GM23338 (cell line): ENCODE measurements around the gene ALX3. TPM values are rescaled to one million over a fixed set of nuclear protein-coding genes. Genes with fewer than 3 reads are reported as not detected.
A peak's percentile ranks its signal among the peaks of the same experiment; 100 is the strongest.

Source experiments
- ATAC-seq: fragments of 200-7000 bp; cut with Tn5 transposase; 3 replicates; pipeline ENCODE4 v1.9.1; 2020
- DNase-seq: peaks from one replicate; pipeline ENCODE4 v3.0.0-alpha.2; 2015; ENCODE audit warnings: low spot score
- H2AFZ ChIP-seq: fragments of 200-600 bp; sonication (generic); 2 replicates; pipeline ENCODE4 v1.8.0; 2016; ENCODE audit warnings: antibody characterized with exemption, mild to moderate bottlenecking, moderate library complexity
- H3F3A ChIP-seq: fragments of 200-600 bp; sonication (generic); replicated peaks from 2 replicates; pipeline ENCODE4 v1.8.0; 2017; ENCODE audit warnings: antibody characterized with exemption, mixed run types, low read depth
- H3K27ac ChIP-seq: fragments of 200-600 bp; sonication (generic); 2 replicates; pipeline ENCODE4 v1.6.1; 2016; ENCODE audit warnings: low read depth
- H3K27me3 ChIP-seq: fragments of 200-600 bp; sonication (generic); 2 replicates; pipeline ENCODE4 v1.8.0; 2016; ENCODE audit warnings: mild to moderate bottlenecking, mixed run types, moderate library complexity; ENCODE audit not compliant: insufficient read depth
- H3K36me3 ChIP-seq: fragments of 200-600 bp; sonication (generic); 2 replicates; pipeline ENCODE4 v1.8.0; 2016; ENCODE audit warnings: mild to moderate bottlenecking; ENCODE audit not compliant: insufficient read depth
- H3K4me1 ChIP-seq: fragments of 200-600 bp; sonication (generic); 2 replicates; pipeline ENCODE4 v1.8.0; 2016; ENCODE audit warnings: mild to moderate bottlenecking, moderate library complexity; ENCODE audit not compliant: insufficient read depth
- H3K4me2 ChIP-seq: fragments of 200-600 bp; sonication (generic); 2 replicates; pipeline ENCODE4 v1.7.1; 2017; ENCODE audit warnings: mixed run types
- H3K4me3 ChIP-seq: fragments of 200-600 bp; sonication (generic); 2 replicates; pipeline ENCODE4 v1.6.1; 2016; ENCODE audit warnings: mixed run types
- H3K79me2 ChIP-seq: fragments of 200-600 bp; sonication (generic); replicated peaks from 2 replicates; pipeline ENCODE4 v1.8.0; 2017; ENCODE audit warnings: mild to moderate bottlenecking; ENCODE audit not compliant: insufficient read depth
- H3K9me2 ChIP-seq: fragments of 200-600 bp; sonication (generic); 2 replicates; pipeline ENCODE4 v1.8.0; 2017; ENCODE audit not compliant: insufficient read depth
- H4K20me1 ChIP-seq: fragments of 200-600 bp; sonication (generic); replicated peaks from 2 replicates; pipeline ENCODE4 v1.8.0; 2017; ENCODE audit warnings: mild to moderate bottlenecking; ENCODE audit not compliant: insufficient read depth
- H3K27ac Mint-ChIP-seq: 2 replicates; pipeline ENCODE4 v1.8.0; 2020; ENCODE audit warnings: inconsistent platforms, mild to moderate bottlenecking, moderate library complexity, mixed read lengths
- H3K27me3 Mint-ChIP-seq: 3 replicates; pipeline ENCODE4 v1.8.0; 2022; ENCODE audit warnings: low read depth, mild to moderate bottlenecking, moderate library complexity, mixed read lengths, inconsistent platforms; ENCODE audit not compliant: insufficient read depth, poor library complexity
- H3K36me3 Mint-ChIP-seq: 3 replicates; pipeline ENCODE4 v1.8.0; 2021; ENCODE audit warnings: low read depth, mild to moderate bottlenecking, inconsistent platforms, moderate library complexity, mixed read lengths
- H3K4me1 Mint-ChIP-seq: 3 replicates; pipeline ENCODE4 v1.8.0; 2020; ENCODE audit warnings: mild to moderate bottlenecking, inconsistent platforms, mixed read lengths
- H3K4me3 Mint-ChIP-seq: 3 replicates; pipeline ENCODE4 v1.8.0; 2021; ENCODE audit warnings: moderate library complexity, mild to moderate bottlenecking, inconsistent platforms, mixed read lengths
- H3K9me3 Mint-ChIP-seq: 3 replicates; pipeline ENCODE4 v1.8.0; 2020; ENCODE audit warnings: moderate library complexity, mild to moderate bottlenecking, inconsistent platforms, mixed read lengths
- CTCF ChIP-seq, 2 experiments: fragments of 200-600 bp in 1 of 2; sonication (generic) in 1 of 2; conservative IDR thresholded peaks; 2 replicates each; pipeline versions ENCODE4 v1.5.1 to v1.6.1; 2016 to 2017; ENCODE audit warnings: antibody characterized with exemption in 2 of 2, low read depth in 2 of 2, mild to moderate bottlenecking in 2 of 2, moderate library complexity in 1 of 2
- ETS1 ChIP-seq: IDR thresholded peaks from 2 replicates; pipeline ENCODE4 v1.6.1; 2016; ENCODE audit warnings: antibody characterized with exemption
- JUNB ChIP-seq: IDR thresholded peaks from one replicate; pipeline ENCODE4 v1.6.1; 2016; ENCODE audit warnings: antibody characterized with exemption; ENCODE audit not compliant: unreplicated experiment
- NANOG ChIP-seq: IDR thresholded peaks from 2 replicates; pipeline ENCODE4 v1.6.1; 2016; ENCODE audit warnings: antibody characterized with exemption, borderline replicate concordance
- POLR2AphosphoS5 ChIP-seq: IDR thresholded peaks from 2 replicates; pipeline ENCODE4 v1.6.1; 2016; ENCODE audit warnings: antibody characterized with exemption, low read depth
- REST ChIP-seq: IDR thresholded peaks from one replicate; pipeline ENCODE4 v1.6.1; 2018; ENCODE audit warnings: antibody characterized with exemption; ENCODE audit not compliant: unreplicated experiment
- ZNF114 ChIP-seq: fragments of 250-450 bp; sonication (Bioruptor Pico); IDR thresholded peaks from 2 replicates; pipeline ENCODE4 v1.5.0; 2020; ENCODE audit warnings: mild to moderate bottlenecking, moderate library complexity
- ZNF331 ChIP-seq: fragments of 250-450 bp; sonication (Bioruptor Pico); IDR thresholded peaks from 2 replicates; pipeline ENCODE4 v1.5.0; 2020; ENCODE audit warnings: low read depth, mild to moderate bottlenecking, moderate library complexity
- polyA plus RNA-seq: library from polyadenylated mRNA; unstranded; fragments of >200 nt; fragmentation: Nextera tagmentation; extraction: Ambion mirVana; gene quantifications from 2 replicates; pipeline ENCODE4 v1.2.1, GENCODE V29; 2016
- total RNA-seq: library from RNA; depleted of rRNA; stranded (reverse); fragments of >200 nt; shearing (Covaris generic); gene quantifications from 2 replicates; pipeline ENCODE4 v1.2.3, GENCODE V29; 2014; rRNA removed

ALX3 gene
- total and polyA plus RNA-seq, 2 experiments from 2014 or later, result not detected

DNA sequence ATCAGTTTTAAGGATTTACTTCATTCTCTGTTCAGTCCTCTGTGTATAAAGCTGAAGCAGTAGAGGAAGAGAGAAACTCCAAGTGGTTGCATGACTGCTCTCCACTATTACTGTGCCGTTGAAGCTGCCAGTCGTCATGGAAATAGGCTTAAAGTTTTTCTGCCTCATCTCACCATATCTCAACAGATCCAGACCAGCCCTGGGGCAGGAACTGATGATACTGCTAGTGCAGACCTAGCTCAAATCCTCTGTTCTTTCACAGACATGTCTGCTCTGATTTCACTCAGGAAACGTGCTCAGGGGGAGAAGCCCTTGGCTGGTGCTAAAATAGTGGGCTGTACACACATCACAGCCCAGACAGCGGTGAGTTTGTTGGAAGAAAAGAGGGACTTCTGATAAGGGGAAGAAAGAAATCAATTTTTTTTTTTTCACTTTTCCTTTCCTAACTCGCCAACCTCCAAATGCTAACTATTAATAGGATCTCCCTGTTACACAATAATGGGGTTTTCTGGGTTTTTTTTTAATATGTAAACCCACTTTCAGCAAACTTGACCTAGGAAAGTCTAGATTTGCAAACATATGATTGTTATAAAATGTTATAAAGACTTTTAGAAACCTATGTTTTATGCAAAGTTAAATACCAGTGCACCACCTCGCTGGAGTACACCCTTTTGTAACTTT is 58.2 kb downstream of the ALX3 start:
- TF ChIP-seq POLR2AphosphoS5 (no peak), JUNB (no peak), ZNF331 (CRISPR knock-in tag) (no peak), REST (no peak), ETS1 (no peak), ZNF114 (CRISPR knock-in tag) (no peak)
- Histone ChIP-seq H3K4me2 (no peak overlapping the region), H3K27me3 (no peaks in the 10 kb centered on the region), H3K27ac (no peak overlapping the region), H4K20me1 (peaks cover 5% of the 10 kb centered on the region; the same call in 1 of the 2 replicates), H3K79me2 (peaks cover 11% of the 10 kb centered on the region; the same call in 1 of the 2 replicates), H3F3A (no peaks in the 10 kb centered on the region), H3K4me1 (peaks cover 3% of the 10 kb centered on the region; the same call in 1 of the 2 replicates), H3K4me3 (no peak overlapping the region), H3K36me3 (peaks cover 58% of the 10 kb centered on the region), H2AFZ (no peak overlapping the region), H3K9me2 (no peaks in the 10 kb centered on the region)
- Mint-ChIP-seq H3K4me3 (no peak overlapping the region; the same call in 2 of the 3 replicates), H3K9me3 (no peaks in the 10 kb centered on the region), H3K4me1 (peaks cover 8% of the 10 kb centered on the region), H3K27me3 (no peaks in the 10 kb centered on the region), H3K36me3 (peaks cover 73% of the 10 kb centered on the region), H3K27ac (no peak overlapping the region)
- DNase-seq (no peak), ATAC-seq (no peak)

- peak; percentile 89 for ATAC-seq
- TF ChIP-seq CTCF (conservative IDR thresholded peaks at IDR 0.05; ENCODE audit: low read depth in 2 of 2), result peak; percentile 60 to 68
- no peak for TF ChIP-seq NANOG
- Histone ChIP-seq H4K20me1 (peaks cover 9% of the 10 kb centered on the region; the same call in 1 of the 2 replicates), H3F3A (no peaks in the 10 kb centered on the region), H3K79me2 (peaks cover 15% of the 10 kb centered on the region; the same call in 1 of the 2 replicates), H2AFZ (no peak overlapping the region), H3K4me2 (no peak overlapping the region), H3K27me3 (no peaks in the 10 kb centered on the region), H3K9me2 (no peaks in the 10 kb centered on the region), H3K36me3 (peaks cover 55% of the 10 kb centered on the region), H3K27ac (no peak overlapping the region), H3K4me3 (no peak overlapping the region), H3K4me1 (peaks cover 10% of the 10 kb centered on the region)
- Mint-ChIP-seq H3K36me3 (peaks cover 67% of the 10 kb centered on the region), H3K4me1 (peaks cover 14% of the 10 kb centered on the region), H3K27ac (no peak overlapping the region), H3K4me3 (no peak overlapping the region), H3K9me3 (no peaks in the 10 kb centered on the region), H3K27me3 (no peaks in the 10 kb centered on the region)
- peak; percentile 69 for DNase-seq
These were observed 58.9 kb downstream of the ALX3 start for GRCh38 chr1:110011527-110012041.

Other genes starting within 250 kb of the ALX3 start
- 3.5 and 6.3 TPM in 2 replicates for gene CSF1, start 159.8 kb downstream of the ALX3 start, total RNA-seq
- 1.1 and 1.4 TPM in 2 replicates for gene CSF1, start 159.8 kb downstream of the ALX3 start, polyA plus RNA-seq
- 60.4 and 63.3 TPM in 2 replicates for gene AHCYL1, start 85.9 kb downstream of the ALX3 start, total RNA-seq
- 65.3 and 70.0 TPM in 2 replicates for gene AHCYL1, start 85.9 kb downstream of the ALX3 start, polyA plus RNA-seq
- gene STRIP1, start 36.0 kb downstream of the ALX3 start, total RNA-seq, result 50.6 and 63.1 TPM in 2 replicates
- gene STRIP1, start 36.0 kb downstream of the ALX3 start, polyA plus RNA-seq, result 13.5 and 17.2 TPM in 2 replicates
- gene UBL4B, start 41.8 kb upstream of the ALX3 start, total RNA-seq, result not detected in 2 replicates
- gene UBL4B, start 41.8 kb upstream of the ALX3 start, polyA plus RNA-seq, result not detected in 2 replicates
- gene SLC6A17, start 79.8 kb upstream of the ALX3 start, total RNA-seq, result 0.17 and 0.27 TPM in 2 replicates
- gene SLC6A17, start 79.8 kb upstream of the ALX3 start, polyA plus RNA-seq, result 0.03 and 0.16 TPM in 2 replicates
- gene KCNC4, start 139.6 kb upstream of the ALX3 start, total RNA-seq, result 10.5 and 10.7 TPM in 2 replicates
- 3.4 and 3.5 TPM in 2 replicates for gene KCNC4, start 139.6 kb upstream of the ALX3 start, polyA plus RNA-seq